Measurements from ENCODE around the gene MS4A15.
"Not testable (repeated sequence)": the region's sequence is repeated elsewhere in the genome, so short reads cannot be mapped to it uniquely, and the experiment has no call there.

The MS4A15 gene

GRCh38 chr11:60814112-60814511 is 57.4 kb downstream of the MS4A15 start:
- TF ChIP-seq YY1 (IDR thresholded peaks at IDR 0.05; ENCODE audit: insufficient read depth, insufficient read length) (no peak), ZNF274 (IDR thresholded peaks at IDR 0.05; ENCODE audit: low read depth, low read length) (no peak), SUZ12 (IDR thresholded peaks at IDR 0.05; ENCODE audit: extremely low read depth, insufficient read depth, insufficient read length) (no peak)

GRCh38 chr11:60816590-60817157 is 60.0 kb downstream of the MS4A15 start:
- Histone ChIP-seq H3K4me3 (ENCODE audit: insufficient read length, low read depth) (no peak overlapping the region), H3K9me3 (ENCODE audit: insufficient read depth, low read length) (peaks cover 12% of the 10 kb centered on the region), H3K4me1 (ENCODE audit: insufficient read depth, insufficient read length) (peaks cover under 1% of the 10 kb centered on the region), H3K36me3 (ENCODE audit: insufficient read depth, insufficient read length, low read length) (no peaks in the 10 kb centered on the region), H3K27me3 (ENCODE audit: insufficient read depth, insufficient read length) (no peaks in the 10 kb centered on the region), H3K9ac (ENCODE audit: insufficient read length, low read depth) (no peak overlapping the region)
- DNase-seq (ENCODE audit: low read depth, low spot score) = no peak
- TF ChIP-seq ZNF274 (IDR thresholded peaks at IDR 0.05; ENCODE audit: low read depth, low read length) (no peak), YY1 (IDR thresholded peaks at IDR 0.05; ENCODE audit: insufficient read depth, insufficient read length) (no peak), SUZ12 (IDR thresholded peaks at IDR 0.05; ENCODE audit: extremely low read depth, insufficient read depth, insufficient read length) (no peak)

More at GRCh38 chr11:60814112-60814511, 57.4 kb downstream of the MS4A15 start:
- H3K4me3 ChIP-seq (ENCODE audit: insufficient read length, low read depth) = no peak overlapping the region
- H3K9ac ChIP-seq (ENCODE audit: insufficient read length, low read depth) = no peak overlapping the region
- H3K4me1 ChIP-seq (ENCODE audit: insufficient read depth, insufficient read length) = peaks cover 7% of the 10 kb centered on the region
- H3K9me3 ChIP-seq (ENCODE audit: insufficient read depth, low read length) = peaks cover 12% of the 10 kb centered on the region
- no peaks in the 10 kb centered on the region for H3K36me3 ChIP-seq (ENCODE audit: insufficient read depth, insufficient read length, low read length)
- DNase-seq (ENCODE audit: low read depth, low spot score) = no peak
- no peaks in the 10 kb centered on the region for H3K27me3 ChIP-seq (ENCODE audit: insufficient read depth, insufficient read length)

DNA sequence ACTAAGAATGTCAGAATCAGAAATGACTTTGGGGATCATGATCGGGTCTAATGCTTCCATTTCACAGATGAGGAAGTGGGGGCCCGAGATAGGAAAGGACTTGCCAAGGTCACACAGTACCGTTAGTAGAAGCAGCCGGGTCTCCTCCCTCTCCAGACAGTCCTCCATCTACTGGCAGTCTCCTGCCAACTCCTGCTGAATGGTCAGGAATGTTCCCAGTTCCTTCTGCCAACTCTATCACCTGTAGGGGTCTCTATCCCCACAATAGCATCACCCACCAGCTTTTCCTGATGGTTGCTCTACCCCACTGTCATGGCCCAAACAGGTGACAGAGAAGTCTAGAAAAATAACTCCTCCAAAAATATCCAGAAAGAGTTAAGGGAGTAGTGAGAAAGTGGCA is 61.4 kb downstream of the MS4A15 start:
- Histone ChIP-seq H3K9ac (ENCODE audit: insufficient read length, low read depth) (no peak overlapping the region), H3K4me3 (ENCODE audit: insufficient read length, low read depth) (no peak overlapping the region), H3K9me3 (ENCODE audit: insufficient read depth, low read length) (peaks cover 12% of the 10 kb centered on the region), H3K27me3 (ENCODE audit: insufficient read depth, insufficient read length) (no peaks in the 10 kb centered on the region), H3K36me3 (ENCODE audit: insufficient read depth, insufficient read length, low read length) (no peaks in the 10 kb centered on the region), H3K4me1 (ENCODE audit: insufficient read depth, insufficient read length) (peaks cover 7% of the 10 kb centered on the region)
- no peak for DNase-seq (ENCODE audit: low read depth, low spot score)
- TF ChIP-seq ZNF274 (IDR thresholded peaks at IDR 0.05; ENCODE audit: low read depth, low read length) (no peak), SUZ12 (IDR thresholded peaks at IDR 0.05; ENCODE audit: extremely low read depth, insufficient read depth, insufficient read length) (no peak), YY1 (IDR thresholded peaks at IDR 0.05; ENCODE audit: insufficient read depth, insufficient read length) (no peak)

DNA sequence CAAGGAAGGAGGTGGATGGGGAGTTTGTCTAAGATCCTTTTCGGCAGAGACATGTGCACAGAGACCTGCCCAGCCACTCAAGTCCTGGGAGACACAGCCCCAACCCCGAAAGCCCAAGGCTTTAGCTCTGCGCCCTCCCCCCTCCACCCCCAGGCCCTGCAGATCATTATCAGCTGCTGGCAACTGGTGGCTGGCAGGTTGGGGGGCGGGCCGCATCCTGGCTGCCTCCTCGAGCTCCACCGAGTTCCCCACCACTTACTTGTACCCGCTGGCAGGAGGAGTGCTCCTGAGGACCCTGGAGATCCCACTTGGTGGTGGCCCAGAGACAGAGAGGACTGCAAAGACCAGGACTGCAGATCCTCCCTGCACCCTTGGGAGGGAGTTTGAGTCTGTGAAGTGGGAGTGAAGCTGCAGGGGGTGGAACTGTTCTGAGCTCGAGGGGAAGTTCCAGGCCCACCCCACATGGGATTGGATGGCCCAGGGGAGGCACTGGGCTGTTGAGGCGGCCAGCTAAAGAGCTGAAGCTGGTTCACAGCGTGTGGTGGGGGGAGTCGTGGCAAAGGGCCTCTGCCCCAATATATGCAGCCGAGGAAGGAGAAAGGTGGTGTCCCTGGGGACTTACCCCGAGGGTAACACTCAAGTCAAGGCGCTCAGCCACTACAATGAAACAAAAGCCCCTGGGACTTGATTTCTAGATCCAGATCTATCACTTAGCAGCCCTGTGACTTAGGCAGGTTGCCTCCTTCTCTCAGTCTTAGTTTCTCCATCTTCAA is 65.3 kb downstream of the MS4A15 start:
- no peaks in the 10 kb centered on the region for H3K27me3 ChIP-seq (ENCODE audit: insufficient read depth, insufficient read length)
- peaks cover 7% of the 10 kb centered on the region for H3K4me1 ChIP-seq (ENCODE audit: insufficient read depth, insufficient read length)
- H3K4me3 ChIP-seq (ENCODE audit: insufficient read length, low read depth) = no peak overlapping the region
- H3K9me3 ChIP-seq (ENCODE audit: insufficient read depth, low read length) = peaks cover 3% of the 10 kb centered on the region
- no peak for TF ChIP-seq SUZ12 (IDR thresholded peaks at IDR 0.05; ENCODE audit: extremely low read depth, insufficient read depth, insufficient read length)
- no peak for TF ChIP-seq ZNF274 (IDR thresholded peaks at IDR 0.05; ENCODE audit: low read depth, low read length)
- no peak for TF ChIP-seq YY1 (IDR thresholded peaks at IDR 0.05; ENCODE audit: insufficient read depth, insufficient read length)
- no peaks in the 10 kb centered on the region for H3K36me3 ChIP-seq (ENCODE audit: insufficient read depth, insufficient read length, low read length)
- DNase-seq (ENCODE audit: low read depth, low spot score) = no peak
- no peak overlapping the region for H3K9ac ChIP-seq (ENCODE audit: insufficient read length, low read depth)

GRCh38 chr11:60823745-60824306 is 67.2 kb downstream of the MS4A15 start:
- not testable (repeated sequence) for H3K4me3 ChIP-seq (ENCODE audit: insufficient read length, low read depth); H3K36me3 ChIP-seq (ENCODE audit: insufficient read depth, insufficient read length, low read length); DNase-seq (ENCODE audit: low read depth, low spot score); H3K9me3 ChIP-seq (ENCODE audit: insufficient read depth, low read length); H3K27me3 ChIP-seq (ENCODE audit: insufficient read depth, insufficient read length); H3K4me1 ChIP-seq (ENCODE audit: insufficient read depth, insufficient read length); H3K9ac ChIP-seq (ENCODE audit: insufficient read length, low read depth)

GRCh38 chr11:60825118-60825517 is 68.5 kb downstream of the MS4A15 start:
- H3K27me3 ChIP-seq (ENCODE audit: insufficient read depth, insufficient read length) = no peaks in the 10 kb centered on the region
- H3K36me3 ChIP-seq (ENCODE audit: insufficient read depth, insufficient read length, low read length) = no peaks in the 10 kb centered on the region
- no peak for DNase-seq (ENCODE audit: low read depth, low spot score)
- H3K4me1 ChIP-seq (ENCODE audit: insufficient read depth, insufficient read length) = peaks cover 7% of the 10 kb centered on the region
- H3K9ac ChIP-seq (ENCODE audit: insufficient read length, low read depth) = no peak overlapping the region
- TF ChIP-seq SUZ12 (IDR thresholded peaks at IDR 0.05; ENCODE audit: extremely low read depth, insufficient read depth, insufficient read length) = no peak
- TF ChIP-seq YY1 (IDR thresholded peaks at IDR 0.05; ENCODE audit: insufficient read depth, insufficient read length) = no peak
- no peak for TF ChIP-seq ZNF274 (IDR thresholded peaks at IDR 0.05; ENCODE audit: low read depth, low read length)
- H3K9me3 ChIP-seq (ENCODE audit: insufficient read depth, low read length) = no peaks in the 10 kb centered on the region
- no peak overlapping the region for H3K4me3 ChIP-seq (ENCODE audit: insufficient read length, low read depth)

GRCh38 chr11:60825790-60826189 is 69.1 kb downstream of the MS4A15 start:
- no peak overlapping the region for H3K4me3 ChIP-seq (ENCODE audit: insufficient read length, low read depth)
- H3K9ac ChIP-seq (ENCODE audit: insufficient read length, low read depth) = no peak overlapping the region
- H3K4me1 ChIP-seq (ENCODE audit: insufficient read depth, insufficient read length) = peaks cover 7% of the 10 kb centered on the region
- no peaks in the 10 kb centered on the region for H3K27me3 ChIP-seq (ENCODE audit: insufficient read depth, insufficient read length)
- no peak for TF ChIP-seq ZNF274 (IDR thresholded peaks at IDR 0.05; ENCODE audit: low read depth, low read length)
- TF ChIP-seq YY1 (IDR thresholded peaks at IDR 0.05; ENCODE audit: insufficient read depth, insufficient read length) = no peak
- no peak for TF ChIP-seq SUZ12 (IDR thresholded peaks at IDR 0.05; ENCODE audit: extremely low read depth, insufficient read depth, insufficient read length)
- no peaks in the 10 kb centered on the region for H3K36me3 ChIP-seq (ENCODE audit: insufficient read depth, insufficient read length, low read length)
- DNase-seq (ENCODE audit: low read depth, low spot score) = no peak
- H3K9me3 ChIP-seq (ENCODE audit: insufficient read depth, low read length) = no peaks in the 10 kb centered on the region
